ENCODE data around the gene SKOR2. TPM values are rescaled to one million over a fixed set of nuclear protein-coding genes. Genes with fewer than 3 reads are reported as not detected.
"Not testable (repeated sequence)": the region's sequence is repeated elsewhere in the genome, so short reads cannot be mapped to it uniquely, and the experiment has no call there.

Gene SKOR2
- total RNA-seq, 2 experiments from 2014 or later: not detected

- H3K4me1 Mint-ChIP-seq; H3K9me3 Mint-ChIP-seq; POLR2A ChIA-PET; H3K4me3 Mint-ChIP-seq; H3K36me3 Mint-ChIP-seq; DNase-seq; H3K27ac Mint-ChIP-seq; ATAC-seq (ENCODE audit: low read depth): not testable (repeated sequence)
- peaks cover 42% of the 10 kb centered on the region for H3K27me3 Mint-ChIP-seq
These were observed 55.5 kb downstream of the SKOR2 start for GRCh38 chr18:47195961-47196360.

GRCh38 chr18:47191961-47192360 lies 59.5 kb downstream of the SKOR2 start:
- no peak for DNase-seq
- ATAC-seq (ENCODE audit: low read depth): no peak
- Mint-ChIP-seq H3K9me3 (peaks cover 3% of the 10 kb centered on the region), H3K4me1 (peaks cover 1% of the 10 kb centered on the region), H3K36me3 (no peaks in the 10 kb centered on the region), H3K27ac (no peak overlapping the region), H3K27me3 (peaks cover 38% of the 10 kb centered on the region), H3K4me3 (no peak overlapping the region)
- POLR2A ChIA-PET: no interaction called here

GRCh38 chr18:47187721-47188120 lies 63.7 kb downstream of the SKOR2 start:
- POLR2A ChIA-PET: no interaction called here
- H3K27me3 Mint-ChIP-seq: peaks cover 26% of the 10 kb centered on the region
- ATAC-seq (ENCODE audit: low read depth) (no peak), DNase-seq (no peak)
- H3K4me1 Mint-ChIP-seq: peaks cover 1% of the 10 kb centered on the region
- H3K4me3 Mint-ChIP-seq: no peak overlapping the region
- no peak overlapping the region for H3K27ac Mint-ChIP-seq
- peaks cover 17% of the 10 kb centered on the region for H3K9me3 Mint-ChIP-seq
- peaks cover 3% of the 10 kb centered on the region for H3K36me3 Mint-ChIP-seq

GRCh38 chr18:47184419-47185050 lies 66.9 kb downstream of the SKOR2 start:
- ATAC-seq (ENCODE audit: low read depth) (no peak), DNase-seq (no peak)
- POLR2A ChIA-PET: no interaction called here
- Mint-ChIP-seq H3K4me1 (no peaks in the 10 kb centered on the region), H3K27ac (no peak overlapping the region), H3K36me3 (peaks cover 3% of the 10 kb centered on the region), H3K4me3 (no peak overlapping the region), H3K9me3 (peaks cover 17% of the 10 kb centered on the region), H3K27me3 (peaks cover 13% of the 10 kb centered on the region)

GRCh38 chr18:47182156-47182555 lies 69.3 kb downstream of the SKOR2 start:
- H3K4me3 Mint-ChIP-seq; DNase-seq; ATAC-seq (ENCODE audit: low read depth); H3K36me3 Mint-ChIP-seq; H3K27me3 Mint-ChIP-seq; POLR2A ChIA-PET; H3K4me1 Mint-ChIP-seq; H3K27ac Mint-ChIP-seq: not testable (repeated sequence)
- peaks cover 16% of the 10 kb centered on the region for H3K9me3 Mint-ChIP-seq

- ATAC-seq (ENCODE audit: low read depth): no peak
- H3K4me1 Mint-ChIP-seq: no peaks in the 10 kb centered on the region
- POLR2A ChIA-PET: no interaction called here
- H3K27me3 Mint-ChIP-seq: no peaks in the 10 kb centered on the region
- no peak overlapping the region for H3K4me3 Mint-ChIP-seq
- no peak overlapping the region for H3K27ac Mint-ChIP-seq
- DNase-seq: no peak
- H3K36me3 Mint-ChIP-seq: peaks cover 3% of the 10 kb centered on the region
- peaks cover 14% of the 10 kb centered on the region for H3K9me3 Mint-ChIP-seq
These were observed 70.7 kb downstream of the SKOR2 start for GRCh38 chr18:47180765-47181164.

GRCh38 chr18:47179520-47179919 lies 71.9 kb downstream of the SKOR2 start:
- DNase-seq (no peak), ATAC-seq (ENCODE audit: low read depth) (no peak)
- Mint-ChIP-seq H3K27ac (no peak overlapping the region), H3K9me3 (peaks cover 9% of the 10 kb centered on the region), H3K27me3 (no peaks in the 10 kb centered on the region), H3K4me3 (no peak overlapping the region), H3K4me1 (no peaks in the 10 kb centered on the region), H3K36me3 (peaks cover 3% of the 10 kb centered on the region)
- POLR2A ChIA-PET: no interaction called here

GRCh38 chr18:47175898-47176575 lies 75.4 kb downstream of the SKOR2 start, which contains the start of gene IER3IP1:
TSS of gene IER3IP1 (minus strand) at chr18:47176364. CDS start at chr18:47176277, 87 bp downstream.
- H3K4me1 Mint-ChIP-seq: no peaks in the 10 kb centered on the region
- ATAC-seq (ENCODE audit: low read depth) (peak; percentile 85), DNase-seq (peak; percentile 90)
- H3K4me3 Mint-ChIP-seq: no peak within 1 kb of the TSS
- POLR2A ChIA-PET: no interaction called here
- no peaks in the 10 kb centered on the region for H3K36me3 Mint-ChIP-seq
- no peaks in the 10 kb centered on the region for H3K27me3 Mint-ChIP-seq
- H3K9me3 Mint-ChIP-seq: no peaks in the 10 kb centered on the region
- H3K27ac Mint-ChIP-seq: peak within 1 kb of the TSS; percentile 65

GRCh38 chr18:47175283-47175897 lies 76.1 kb downstream of the SKOR2 start:
- Mint-ChIP-seq H3K4me1 (no peaks in the 10 kb centered on the region), H3K4me3 (no peak overlapping the region), H3K27ac (no peak overlapping the region), H3K9me3 (no peaks in the 10 kb centered on the region), H3K36me3 (no peaks in the 10 kb centered on the region), H3K27me3 (no peaks in the 10 kb centered on the region)
- ATAC-seq (ENCODE audit: low read depth) (no peak), DNase-seq (no peak)
- POLR2A ChIA-PET: no interaction called here

- POLR2A ChIA-PET: no interaction called here
- no peak for ATAC-seq (ENCODE audit: low read depth)
- no peak for DNase-seq
- no peaks in the 10 kb centered on the region for H3K9me3 Mint-ChIP-seq
- H3K36me3 Mint-ChIP-seq: peaks cover 2% of the 10 kb centered on the region
- H3K27me3 Mint-ChIP-seq: no peaks in the 10 kb centered on the region
- peaks cover 2% of the 10 kb centered on the region for H3K4me1 Mint-ChIP-seq
- H3K27ac Mint-ChIP-seq: no peak overlapping the region
- no peak overlapping the region for H3K4me3 Mint-ChIP-seq
These were observed 76.8 kb downstream of the SKOR2 start for GRCh38 chr18:47174545-47175116.

GRCh38 chr18:47172476-47172875 lies 79.0 kb downstream of the SKOR2 start:
- no peak for ATAC-seq (ENCODE audit: low read depth)
- peaks cover 12% of the 10 kb centered on the region for H3K4me1 Mint-ChIP-seq
- POLR2A ChIA-PET: interaction anchor here (0.7 kb wide), 1 partner anchor 23 kb away, joined by 3 read pairs; the partner anchor contains the start of gene HDHD2

GRCh38 chr18:47168913-47169312 lies 82.5 kb downstream of the SKOR2 start:
- POLR2A ChIA-PET: interaction anchor here (1.4 kb wide), 1 partner anchor 19 kb away, joined by 5 read pairs; the partner anchor contains the start of gene HDHD2
- H3K36me3 Mint-ChIP-seq: peaks cover 5% of the 10 kb centered on the region
- peak; percentile 33 for ATAC-seq (ENCODE audit: low read depth)
- H3K27ac Mint-ChIP-seq: no peak overlapping the region
- DNase-seq: no peak
- no peaks in the 10 kb centered on the region for H3K9me3 Mint-ChIP-seq
- H3K27me3 Mint-ChIP-seq: no peaks in the 10 kb centered on the region
- H3K4me1 Mint-ChIP-seq: peaks cover 19% of the 10 kb centered on the region
- H3K4me3 Mint-ChIP-seq: no peak overlapping the region

More at GRCh38 chr18:47172476-47172875, 79.0 kb downstream of the SKOR2 start:
- Mint-ChIP-seq H3K27me3 (no peaks in the 10 kb centered on the region), H3K4me3 (no peak overlapping the region), H3K9me3 (no peaks in the 10 kb centered on the region), H3K27ac (no peak overlapping the region), H3K36me3 (peaks cover 3% of the 10 kb centered on the region)
- no peak for DNase-seq

- Mint-ChIP-seq H3K27me3 (no peaks in the 10 kb centered on the region), H3K27ac (no peak overlapping the region), H3K36me3 (peaks cover 5% of the 10 kb centered on the region), H3K4me1 (peaks cover 21% of the 10 kb centered on the region), H3K9me3 (no peaks in the 10 kb centered on the region), H3K4me3 (no peak overlapping the region)
- ATAC-seq (ENCODE audit: low read depth) (no peak), DNase-seq (no peak)
- POLR2A ChIA-PET: interaction anchor here (0.6 to 1.4 kb wide), 2 partner anchors 18 to 266 kb away, joined by 3 to 5 read pairs; partner anchors contain the start of gene HDHD2
These were observed 83.0 kb downstream of the SKOR2 start for GRCh38 chr18:47168509-47168908.

Data from activated naive CD8-positive, alpha-beta T cell treated with anti-CD3 and anti-CD28 coated beads, Interleukin-2, amount 10 ng/mL, durations not matched to agents 7 days and 5 days (primary cell).